Activated CD8-positive, alpha-beta memory T cell treated with anti-CD3 and anti-CD28 coated beads, Interleukin-2, amount 10 ng/mL, durations not matched to agents 7 days and 5 days (primary cell): ENCODE results near the gene TRPV6. TPM values are rescaled to one million over a fixed set of nuclear protein-coding genes. Genes with fewer than 3 reads are reported as not detected.

ENCODE experiments used
- ATAC-seq: fragments of 150-1000 bp; cut with Tn5 transposase; one replicate; pipeline ENCODE4 v1.10.0; 2021; ENCODE audit warnings: moderate library complexity
- CTCF ChIA-PET: fragments of 350-600 bp; sonication (Branson Sonifier 250); formaldehyde crosslinking; loops from one replicate; lab custom pipeline; 2021; ENCODE audit warnings: antibody characterized with exemption; lab: Charles Lee
- DNase-seq: peaks from one replicate; pipeline ENCODE4 v3.0.0-alpha.2; 2020
- H3K27ac Mint-ChIP-seq: one replicate; pipeline ENCODE4 v1.8.0; 2021; ENCODE audit warnings: mild to moderate bottlenecking, mixed read lengths
- H3K27me3 Mint-ChIP-seq: one replicate; pipeline ENCODE4 v1.8.0; 2021; ENCODE audit warnings: mixed read lengths
- H3K36me3 Mint-ChIP-seq: one replicate; pipeline ENCODE4 v1.8.0; 2021; ENCODE audit warnings: mild to moderate bottlenecking, mixed read lengths
- H3K4me1 Mint-ChIP-seq: one replicate; pipeline ENCODE4 v1.8.0; 2021; ENCODE audit warnings: mixed read lengths
- H3K4me3 Mint-ChIP-seq: one replicate; pipeline ENCODE4 v1.8.0; 2021; ENCODE audit warnings: mild to moderate bottlenecking, moderate library complexity, mixed read lengths
- H3K9me3 Mint-ChIP-seq: one replicate; pipeline ENCODE4 v1.8.0; 2022; ENCODE audit warnings: low read depth, mixed read lengths
- total RNA-seq, 2 experiments: library from RNA; stranded (reverse); gene quantifications; one replicate each; pipeline ENCODE4 v1.2.3, GENCODE V29; 2021

TRPV6 gene
- total RNA-seq, 2 experiments from 2014 or later: not detected

GRCh38 chr7:142856565-142857245 is 28.8 kb downstream of the TRPV6 start:
- H3K4me3 Mint-ChIP-seq: no peak overlapping the region
- DNase-seq: no peak

DNA sequence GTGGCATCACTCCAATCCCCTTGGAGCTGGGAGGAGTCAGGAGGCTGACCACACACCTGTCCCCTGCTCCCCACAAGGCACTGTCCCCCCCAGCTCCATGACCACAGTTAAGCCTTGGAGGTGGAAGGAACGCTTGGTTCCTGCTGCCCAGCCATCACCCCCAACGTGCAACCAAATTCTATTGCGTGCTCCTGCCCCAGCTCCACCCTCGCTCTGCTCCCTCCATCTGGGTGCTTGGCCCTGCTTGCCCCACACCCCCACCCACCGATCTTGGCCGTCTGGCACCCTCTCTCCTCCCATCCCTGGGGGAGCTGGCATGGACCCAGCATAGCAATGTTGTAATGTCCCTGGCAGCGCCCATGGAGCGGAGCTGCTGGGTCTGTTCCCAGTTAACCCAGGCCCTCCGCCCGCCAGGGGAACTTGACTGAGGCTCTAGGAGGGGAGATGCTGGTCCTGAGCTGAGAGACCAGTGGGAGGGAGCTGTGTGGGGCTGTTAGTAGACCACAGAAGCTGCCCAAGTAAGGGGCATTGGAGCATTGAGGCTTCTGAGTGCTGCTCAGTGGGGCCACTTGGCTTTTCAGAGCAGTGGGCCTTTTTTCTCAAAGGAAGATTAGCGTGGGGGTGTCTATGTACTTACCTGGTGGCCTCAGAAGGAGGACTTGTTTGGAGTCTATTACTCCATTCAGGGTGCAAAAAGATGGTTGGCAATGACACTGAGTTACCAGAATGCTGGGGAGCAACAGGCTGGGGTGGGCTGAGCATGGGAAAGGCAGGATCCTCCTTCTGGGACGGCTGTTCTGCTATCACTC is 29.6 kb downstream of the TRPV6 start:
- no peak overlapping the region for H3K27ac Mint-ChIP-seq

More at GRCh38 chr7:142856565-142857245, 28.8 kb downstream of the TRPV6 start:
- Mint-ChIP-seq H3K9me3 (no peaks in the 10 kb centered on the region), H3K36me3 (no peaks in the 10 kb centered on the region), H3K27me3 (peaks cover 9% of the 10 kb centered on the region), H3K27ac (no peak overlapping the region), H3K4me1 (peaks cover 4% of the 10 kb centered on the region)
- CTCF ChIA-PET: interaction anchor here (3.2 kb wide), 1 partner anchor 10 kb away, joined by 18 read pairs; no protein-coding TSS in a partner anchor
- no peak for ATAC-seq

DNA sequence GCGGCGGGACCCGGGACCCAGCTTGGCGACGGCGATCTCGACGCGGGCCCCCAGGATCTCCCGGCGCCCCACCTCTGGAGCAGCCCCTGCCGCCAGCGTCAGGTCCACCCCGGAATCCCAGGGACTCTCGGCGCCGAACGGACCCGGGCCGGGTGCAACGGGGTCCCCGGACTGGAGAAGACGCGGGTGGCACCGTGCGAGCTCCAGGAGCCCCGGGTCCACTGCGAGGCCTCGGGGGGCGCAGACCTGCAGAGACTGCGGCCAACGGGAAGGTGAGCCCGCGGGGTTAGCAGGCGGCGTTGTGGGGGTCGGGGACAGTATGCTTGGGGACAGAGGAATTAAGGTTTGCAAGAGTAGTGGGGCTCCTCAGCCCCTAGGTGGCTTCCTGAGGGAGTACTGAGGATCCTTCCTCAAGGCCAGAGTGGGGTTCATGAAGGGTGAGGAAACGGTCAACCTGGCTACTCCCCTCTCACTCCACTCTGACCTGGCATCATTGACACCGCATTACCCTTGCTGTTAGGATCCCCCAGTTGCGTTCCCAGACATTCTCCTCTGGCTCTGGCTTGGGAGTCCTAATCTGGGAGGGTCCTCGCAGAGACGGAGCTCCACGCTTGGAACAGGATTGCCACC is 30.3 kb downstream of the TRPV6 start:
- DNase-seq: no peak
- Mint-ChIP-seq H3K27ac (no peak overlapping the region), H3K4me3 (peak overlapping the region; percentile 54), H3K4me1 (peaks cover 4% of the 10 kb centered on the region), H3K27me3 (peaks cover 8% of the 10 kb centered on the region), H3K36me3 (no peaks in the 10 kb centered on the region), H3K9me3 (no peaks in the 10 kb centered on the region)
- peak; percentile 4 for ATAC-seq
- CTCF ChIA-PET: interaction anchor here (0.7 to 3.2 kb wide), 16 partner anchors 11 to 476 kb away, joined by 3 to 23 read pairs (median 4); no protein-coding TSS in a partner anchor

More for the DNA sequence above, 29.6 kb downstream of the TRPV6 start:
- ATAC-seq (no peak), DNase-seq (no peak)
- H3K27me3 Mint-ChIP-seq: peaks cover 9% of the 10 kb centered on the region
- H3K9me3 Mint-ChIP-seq: no peaks in the 10 kb centered on the region
- CTCF ChIA-PET: interaction anchor here (0.7 to 3.2 kb wide), 11 partner anchors 11 to 477 kb away, joined by 3 to 23 read pairs (median 6); no protein-coding TSS in a partner anchor
- no peaks in the 10 kb centered on the region for H3K36me3 Mint-ChIP-seq
- H3K4me3 Mint-ChIP-seq: peak overlapping the region; percentile 54
- H3K4me1 Mint-ChIP-seq: peaks cover 4% of the 10 kb centered on the region

- Mint-ChIP-seq H3K27ac (peak within 1 kb of the TSS; percentile 77), H3K36me3 (no peaks in the 10 kb centered on the region), H3K4me1 (peaks cover 4% of the 10 kb centered on the region), H3K27me3 (peaks cover 8% of the 10 kb centered on the region), H3K9me3 (no peaks in the 10 kb centered on the region), H3K4me3 (peak within 1 kb of the TSS; percentile 88)
- ATAC-seq (peak; percentile 77), DNase-seq (peak; percentile 64)
- CTCF ChIA-PET: interaction anchor here (0.7 to 3.2 kb wide), 21 partner anchors 11 to 550 kb away, joined by 3 to 23 read pairs (median 3); no protein-coding TSS in a partner anchor
These were observed 31.0 kb downstream of the TRPV6 start, which contains the start of gene EPHB6 for GRCh38 chr7:142854372-142855113. EPHB6 (plus strand) TSS chr7:142855076; CDS start chr7:142863228, 8,152 bp downstream.

DNA sequence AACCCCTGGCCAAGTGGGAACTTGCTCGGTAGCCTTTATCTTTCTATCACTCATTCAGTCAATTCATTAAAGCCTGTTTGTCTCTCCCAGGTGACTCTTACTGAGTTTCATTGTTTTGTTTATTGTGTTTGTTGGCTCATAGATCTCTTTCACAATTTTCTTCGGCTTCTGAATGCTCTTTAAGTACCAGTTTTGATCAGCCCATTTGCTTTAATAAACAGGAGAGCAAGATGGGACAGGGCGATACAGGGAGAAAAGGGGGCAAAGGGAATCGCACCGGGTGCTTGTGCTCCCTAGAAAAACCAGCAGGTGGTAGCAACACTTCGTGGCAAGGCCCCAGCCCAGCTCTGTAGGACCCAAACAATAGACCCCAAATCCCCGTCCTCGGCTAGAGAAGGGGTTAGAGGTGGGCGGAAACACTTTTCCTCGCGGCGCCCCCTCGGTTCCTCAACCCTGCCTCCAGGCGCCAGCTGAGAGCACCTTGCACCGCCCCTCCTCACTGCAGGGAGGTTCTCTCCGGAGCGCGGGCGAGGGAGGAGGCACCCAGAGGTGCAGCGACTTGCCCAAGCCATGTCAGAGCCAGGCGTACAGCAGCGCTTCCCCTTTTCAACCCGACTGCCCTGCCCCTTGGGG is 31.7 kb downstream of the TRPV6 start:
- ATAC-seq: peak; percentile 84
- Mint-ChIP-seq H3K9me3 (no peaks in the 10 kb centered on the region), H3K27ac (peak overlapping the region; percentile 77), H3K27me3 (peaks cover 15% of the 10 kb centered on the region), H3K4me1 (peaks cover 4% of the 10 kb centered on the region), H3K36me3 (no peaks in the 10 kb centered on the region), H3K4me3 (peak overlapping the region; percentile 88)
- CTCF ChIA-PET: interaction anchor here (0.8 to 3.2 kb wide), 17 partner anchors 11 to 549 kb away, joined by 3 to 23 read pairs (median 4); no protein-coding TSS in a partner anchor
- DNase-seq: peak; percentile 78

DNA sequence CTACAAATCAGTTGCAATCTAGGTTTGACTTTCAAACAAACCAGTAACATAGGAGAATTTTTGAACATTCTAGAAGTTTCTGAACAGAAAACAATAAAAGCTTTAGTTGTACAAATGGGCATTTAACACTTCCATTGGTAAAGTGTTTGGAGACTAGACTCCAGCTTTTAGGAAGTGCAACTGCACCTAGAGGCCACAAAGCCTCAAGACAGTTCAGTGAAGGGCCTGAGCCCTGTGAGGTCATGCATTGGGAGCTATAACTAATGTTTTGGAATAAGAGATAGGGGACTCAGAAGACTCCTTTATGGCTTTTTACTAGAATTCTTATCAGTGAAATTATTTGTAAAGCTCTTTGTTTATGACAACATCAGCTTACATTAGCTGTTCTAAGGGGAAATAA is 33.6 kb downstream of the TRPV6 start:
- CTCF ChIA-PET: interaction anchor here (0.7 to 1.4 kb wide), 10 partner anchors 9 to 548 kb away, joined by 3 to 5 read pairs (median 4); no protein-coding TSS in a partner anchor
- no peaks in the 10 kb centered on the region for H3K36me3 Mint-ChIP-seq
- H3K27me3 Mint-ChIP-seq: peaks cover 26% of the 10 kb centered on the region
- DNase-seq (no peak), ATAC-seq (no peak)
- peaks cover 4% of the 10 kb centered on the region for H3K4me1 Mint-ChIP-seq
- no peaks in the 10 kb centered on the region for H3K9me3 Mint-ChIP-seq
- no peak overlapping the region for H3K4me3 Mint-ChIP-seq
- no peak overlapping the region for H3K27ac Mint-ChIP-seq

- Mint-ChIP-seq H3K4me1 (peaks cover 4% of the 10 kb centered on the region), H3K4me3 (no peak overlapping the region), H3K36me3 (no peaks in the 10 kb centered on the region), H3K27ac (no peak overlapping the region), H3K9me3 (no peaks in the 10 kb centered on the region), H3K27me3 (peaks cover 23% of the 10 kb centered on the region)
- CTCF ChIA-PET: interaction anchor here (1.0 to 1.4 kb wide), 9 partner anchors 10 to 548 kb away, joined by 3 to 5 read pairs (median 4); no protein-coding TSS in a partner anchor
- no peak for ATAC-seq
- DNase-seq: no peak
These were observed 34.3 kb downstream of the TRPV6 start for GRCh38 chr7:142851269-142851668.

- Mint-ChIP-seq H3K4me3 (no peak overlapping the region), H3K9me3 (no peaks in the 10 kb centered on the region), H3K27me3 (peaks cover 24% of the 10 kb centered on the region), H3K4me1 (no peaks in the 10 kb centered on the region), H3K36me3 (no peaks in the 10 kb centered on the region), H3K27ac (no peak overlapping the region)
- CTCF ChIA-PET: no interaction called here
- DNase-seq: no peak
- no peak for ATAC-seq
These were observed 38.2 kb downstream of the TRPV6 start for GRCh38 chr7:142847353-142847752.

GRCh38 chr7:142842251-142842766 is 43.2 kb downstream of the TRPV6 start:
- Mint-ChIP-seq H3K36me3 (no peaks in the 10 kb centered on the region), H3K27ac (no peak overlapping the region), H3K9me3 (no peaks in the 10 kb centered on the region), H3K27me3 (peaks cover 12% of the 10 kb centered on the region), H3K4me1 (no peaks in the 10 kb centered on the region), H3K4me3 (no peak overlapping the region)
- ATAC-seq: no peak
- CTCF ChIA-PET: interaction anchor here (1.2 to 1.8 kb wide), 4 partner anchors 9 to 372 kb away, joined by 3 to 7 read pairs (median 4); no protein-coding TSS in a partner anchor
- DNase-seq: no peak

- Mint-ChIP-seq H3K4me1 (peaks cover 8% of the 10 kb centered on the region), H3K9me3 (no peaks in the 10 kb centered on the region), H3K36me3 (no peaks in the 10 kb centered on the region), H3K27me3 (peaks cover 8% of the 10 kb centered on the region), H3K27ac (no peak overlapping the region), H3K4me3 (no peak overlapping the region)
- CTCF ChIA-PET: interaction anchor here (1.3 kb wide), 1 partner anchor 28 kb away, joined by 5 read pairs; no protein-coding TSS in a partner anchor
- DNase-seq: no peak
- no peak for ATAC-seq
These were observed 46.9 kb downstream of the TRPV6 start for GRCh38 chr7:142838461-142839213.

DNA sequence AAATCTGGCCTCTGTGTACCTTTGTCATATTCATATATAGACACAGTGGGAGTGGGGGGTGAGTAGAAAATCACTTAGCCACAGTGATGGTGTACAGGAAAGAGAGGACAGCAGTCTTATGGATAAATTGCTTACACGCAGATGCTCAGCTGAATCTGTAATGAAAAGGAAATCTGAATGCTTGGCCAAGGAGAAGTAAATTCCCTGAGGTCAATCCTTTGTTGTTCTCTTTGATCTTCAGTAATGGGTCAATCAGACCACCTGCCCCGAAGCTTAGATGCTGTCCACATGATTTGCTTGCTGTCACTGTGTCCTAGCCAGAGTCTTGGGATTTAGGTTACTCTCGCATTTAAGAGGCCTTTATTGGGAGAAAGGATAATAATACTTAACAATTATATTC is 49.1 kb downstream of the TRPV6 start:
- CTCF ChIA-PET: interaction anchor here (1.2 to 2.0 kb wide), 5 partner anchors 18 to 379 kb away, joined by 3 to 8 read pairs (median 4); no protein-coding TSS in a partner anchor
- Mint-ChIP-seq H3K27me3 (peaks cover 3% of the 10 kb centered on the region), H3K36me3 (no peaks in the 10 kb centered on the region), H3K27ac (no peak overlapping the region), H3K4me1 (peaks cover 13% of the 10 kb centered on the region), H3K9me3 (no peaks in the 10 kb centered on the region), H3K4me3 (no peak overlapping the region)
- DNase-seq (no peak), ATAC-seq (no peak)
